ENCODE measurements around the gene SELENOO.

SELENOO gene

DNA sequence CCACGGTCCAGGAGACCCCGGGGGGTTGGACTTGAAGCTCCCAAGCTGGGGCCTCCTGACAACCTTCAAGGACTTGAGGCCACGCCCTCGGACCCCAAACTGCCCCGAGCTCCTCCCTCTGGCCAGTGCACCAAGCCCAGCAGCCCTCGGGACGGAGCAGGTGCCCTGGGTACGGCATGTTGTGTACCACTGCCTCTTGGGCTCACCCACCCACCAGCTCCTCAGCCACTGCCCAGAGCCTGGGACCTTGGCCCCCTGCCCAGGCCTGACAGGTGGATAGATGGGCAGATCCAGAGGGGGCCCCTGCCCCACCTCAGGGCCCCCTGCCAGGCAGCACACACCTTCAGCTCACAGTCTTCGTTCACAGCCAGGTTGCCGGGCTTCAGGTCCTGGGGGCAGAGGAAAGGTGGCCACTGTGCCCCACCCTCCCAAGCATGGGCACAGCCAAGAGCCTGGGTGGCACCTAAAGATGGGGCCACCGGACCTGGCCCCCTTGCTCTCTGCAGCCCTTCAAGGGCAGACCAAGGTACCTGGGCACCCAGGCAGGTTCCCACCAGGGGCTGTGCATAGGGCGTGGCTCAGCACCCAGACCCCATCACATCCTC lies 55.5 kb downstream of the SELENOO start:
- Histone ChIP-seq H3K27me3 (ENCODE audit: control insufficient read depth, insufficient read depth, low read length) (peaks cover 22% of the 10 kb centered on the region), H3K4me3 (ENCODE audit: low read length) (no peak overlapping the region), H3K9me3 (ENCODE audit: control insufficient read depth, low read length) (no peaks in the 10 kb centered on the region), H3K9ac (ENCODE audit: low read length) (no peak overlapping the region), H3K36me3 (ENCODE audit: control insufficient read depth, insufficient read depth, low read length) (no peaks in the 10 kb centered on the region), H3K4me1 (ENCODE audit: control insufficient read depth, insufficient read depth, low read length) (peaks cover 13% of the 10 kb centered on the region)

DNA sequence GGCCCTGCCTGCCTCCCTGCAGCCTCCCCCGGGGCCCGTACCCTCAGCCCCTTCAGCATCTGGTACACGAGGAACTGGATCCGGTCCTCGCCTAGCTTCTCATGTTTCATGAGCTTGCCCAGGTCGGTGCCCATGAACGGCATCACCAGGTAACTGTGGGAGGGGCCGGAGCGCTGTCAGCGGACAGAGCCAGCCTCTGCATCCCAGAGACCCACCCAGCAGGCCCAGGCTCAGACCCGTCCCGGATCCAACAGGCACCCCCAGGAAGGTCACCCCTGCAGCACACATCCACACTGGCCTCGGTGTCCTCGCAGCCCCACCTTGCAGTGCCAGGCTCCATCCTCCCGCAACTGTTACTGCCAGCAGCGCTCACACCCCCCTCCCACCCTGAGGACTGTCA lies 56.2 kb downstream of the SELENOO start:
- H3K36me3 ChIP-seq (ENCODE audit: control insufficient read depth, insufficient read depth, low read length) = no peaks in the 10 kb centered on the region
- H3K4me3 ChIP-seq (ENCODE audit: low read length) = no peak overlapping the region
- no peak overlapping the region for H3K9ac ChIP-seq (ENCODE audit: low read length)
- H3K9me3 ChIP-seq (ENCODE audit: control insufficient read depth, low read length) = no peaks in the 10 kb centered on the region
- peaks cover 23% of the 10 kb centered on the region for H3K27me3 ChIP-seq (ENCODE audit: control insufficient read depth, insufficient read depth, low read length)
- H3K4me1 ChIP-seq (ENCODE audit: control insufficient read depth, insufficient read depth, low read length) = peaks cover 8% of the 10 kb centered on the region

DNA sequence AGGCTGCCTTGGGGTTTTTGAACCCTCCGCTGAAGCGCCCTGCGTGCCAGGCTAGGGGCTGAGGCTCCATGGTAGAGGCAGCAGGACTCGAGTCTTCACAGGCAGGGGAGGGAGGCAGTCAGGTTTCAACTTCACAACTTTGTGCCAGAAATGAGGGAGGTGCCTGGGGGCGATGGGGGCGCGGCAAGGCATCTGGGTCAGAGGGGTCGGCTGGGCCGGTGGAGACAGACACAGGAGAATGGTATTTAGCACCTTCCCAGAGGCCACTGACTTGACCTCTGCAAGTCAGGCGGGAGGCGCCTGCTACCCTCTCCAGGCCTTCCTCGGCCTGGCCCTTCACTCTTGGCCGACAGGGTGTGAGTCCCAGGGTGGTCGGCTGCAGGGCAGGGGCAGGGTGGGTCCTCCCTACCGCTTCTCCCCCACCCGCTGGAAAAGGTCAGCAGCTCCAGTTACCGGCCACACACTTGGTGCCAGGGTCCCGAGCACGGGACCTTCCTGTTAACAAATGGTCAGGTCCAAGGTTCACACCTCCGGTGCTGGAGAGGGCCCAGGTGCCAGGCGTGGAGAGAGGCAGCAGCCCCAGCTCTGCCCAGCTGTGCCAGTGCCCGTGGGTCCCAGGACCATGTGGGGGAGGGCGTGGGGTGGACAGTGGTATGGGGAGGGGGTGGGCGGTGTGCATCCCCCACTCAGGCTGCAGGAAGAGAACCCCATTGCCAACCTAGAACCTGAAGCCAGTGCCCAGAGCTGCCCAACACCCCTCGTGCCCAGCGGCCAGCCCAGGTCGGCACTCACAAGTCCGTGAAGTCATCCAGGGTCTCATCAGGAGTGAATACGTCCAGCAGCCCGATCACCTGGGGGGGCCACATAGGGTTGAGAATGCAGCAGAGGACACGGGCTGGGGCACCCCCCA lies 56.9 kb downstream of the SELENOO start:
- no peak overlapping the region for H3K4me3 ChIP-seq (ENCODE audit: low read length)
- H3K9me3 ChIP-seq (ENCODE audit: control insufficient read depth, low read length) = no peaks in the 10 kb centered on the region
- no peaks in the 10 kb centered on the region for H3K36me3 ChIP-seq (ENCODE audit: control insufficient read depth, insufficient read depth, low read length)
- peaks cover 13% of the 10 kb centered on the region for H3K4me1 ChIP-seq (ENCODE audit: control insufficient read depth, insufficient read depth, low read length)
- H3K27me3 ChIP-seq (ENCODE audit: control insufficient read depth, insufficient read depth, low read length) = peaks cover 30% of the 10 kb centered on the region
- H3K9ac ChIP-seq (ENCODE audit: low read length) = no peak overlapping the region

DNA sequence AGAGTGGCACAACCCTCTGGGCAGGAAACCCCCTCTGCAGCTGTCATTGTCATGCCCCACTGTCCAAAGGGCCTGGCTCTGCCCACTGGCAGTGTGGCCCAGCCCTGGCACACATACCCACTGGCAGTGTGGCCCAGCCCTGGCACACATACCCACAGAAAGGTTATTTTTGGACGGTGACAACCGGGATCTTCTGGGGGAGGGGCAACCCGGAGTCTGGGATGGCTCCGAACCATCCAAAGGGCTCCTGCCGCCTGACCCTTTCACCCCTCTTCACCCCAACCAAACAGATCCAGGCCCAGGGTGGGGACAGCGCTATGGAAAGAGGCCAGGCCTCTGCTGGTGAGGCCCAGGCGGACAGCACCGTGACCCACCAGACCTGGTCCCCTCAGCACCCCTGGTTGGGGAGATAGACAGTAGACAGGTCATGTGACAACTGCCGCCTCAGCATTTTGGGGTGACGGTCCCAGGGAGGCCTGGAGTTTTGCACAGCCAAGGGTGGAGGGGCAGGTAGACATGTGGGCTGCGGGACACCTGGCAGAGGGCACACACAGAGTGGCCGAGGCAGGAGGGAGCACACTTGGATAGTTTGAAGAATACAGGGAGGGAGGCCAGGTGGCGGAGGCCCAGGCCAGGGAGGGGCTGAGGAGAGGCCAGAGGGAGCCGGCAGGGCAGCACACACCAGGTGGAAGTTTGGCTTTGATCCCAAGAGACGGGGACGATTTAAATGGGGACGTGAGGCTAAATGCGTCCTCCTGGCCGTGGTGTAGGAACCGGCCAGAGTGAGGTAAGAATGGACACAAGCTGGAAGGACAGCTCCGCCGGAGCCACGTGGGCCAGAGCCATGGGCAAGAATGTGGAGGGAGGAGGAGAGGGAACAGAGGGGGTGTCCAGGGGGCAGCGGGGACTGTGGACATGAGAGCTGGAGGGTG lies 57.8 kb downstream of the SELENOO start:
- Histone ChIP-seq H3K4me3 (ENCODE audit: low read length) (no peak overlapping the region), H3K9me3 (ENCODE audit: control insufficient read depth, low read length) (no peaks in the 10 kb centered on the region), H3K36me3 (ENCODE audit: control insufficient read depth, insufficient read depth, low read length) (no peaks in the 10 kb centered on the region), H3K27me3 (ENCODE audit: control insufficient read depth, insufficient read depth, low read length) (peaks cover 35% of the 10 kb centered on the region), H3K9ac (ENCODE audit: low read length) (no peak overlapping the region), H3K4me1 (ENCODE audit: control insufficient read depth, insufficient read depth, low read length) (peaks cover 16% of the 10 kb centered on the region)

DNA sequence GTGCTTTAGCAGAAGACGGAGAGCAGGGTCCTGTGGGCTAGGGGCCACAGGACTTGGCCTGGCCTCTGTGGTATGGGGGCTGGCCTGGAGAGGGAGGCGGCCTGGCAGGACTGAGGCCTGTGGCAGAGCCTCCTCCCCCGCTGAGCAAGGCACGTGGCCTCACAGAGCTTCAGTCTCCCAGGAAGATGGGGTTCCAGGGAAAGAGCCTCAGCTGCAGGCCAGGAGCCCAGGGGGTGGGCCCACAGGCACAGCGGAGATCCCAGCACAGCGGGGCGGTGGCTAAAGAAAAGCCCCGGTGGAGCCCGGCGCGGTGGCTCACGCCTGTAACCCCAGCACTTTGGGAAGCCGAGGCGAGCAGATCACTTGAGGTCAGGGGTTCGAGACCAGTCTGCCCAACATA lies 58.5 kb downstream of the SELENOO start:
- Histone ChIP-seq H3K9ac (ENCODE audit: low read length) (no peak overlapping the region), H3K36me3 (ENCODE audit: control insufficient read depth, insufficient read depth, low read length) (no peaks in the 10 kb centered on the region), H3K27me3 (ENCODE audit: control insufficient read depth, insufficient read depth, low read length) (peaks cover 37% of the 10 kb centered on the region), H3K4me1 (ENCODE audit: control insufficient read depth, insufficient read depth, low read length) (peaks cover 12% of the 10 kb centered on the region), H3K4me3 (ENCODE audit: low read length) (no peak overlapping the region), H3K9me3 (ENCODE audit: control insufficient read depth, low read length) (no peaks in the 10 kb centered on the region)

DNA sequence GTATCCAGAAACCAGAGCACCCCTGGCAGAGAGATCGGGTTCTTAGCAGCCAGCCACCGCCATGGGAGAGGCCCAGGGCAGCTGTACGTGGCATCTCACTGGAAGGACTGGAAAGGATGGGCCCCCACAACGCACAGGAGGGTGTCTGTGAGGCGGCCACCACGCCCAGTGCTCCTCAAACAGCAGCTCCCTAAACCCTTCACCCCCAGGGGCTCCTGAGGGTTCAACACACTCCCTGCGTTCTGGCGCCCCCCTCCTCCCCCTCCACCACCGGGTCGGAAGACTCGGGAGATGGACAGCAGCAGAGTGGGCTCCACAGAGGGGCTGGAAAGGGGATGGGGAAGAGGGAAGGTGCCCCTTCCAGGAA lies 59.6 kb downstream of the SELENOO start:
- Histone ChIP-seq H3K27me3 (ENCODE audit: control insufficient read depth, insufficient read depth, low read length) (peaks cover 41% of the 10 kb centered on the region), H3K36me3 (ENCODE audit: control insufficient read depth, insufficient read depth, low read length) (no peaks in the 10 kb centered on the region), H3K9me3 (ENCODE audit: control insufficient read depth, low read length) (no peaks in the 10 kb centered on the region), H3K9ac (ENCODE audit: low read length) (no peak overlapping the region), H3K4me3 (ENCODE audit: low read length) (no peak overlapping the region), H3K4me1 (ENCODE audit: control insufficient read depth, insufficient read depth, low read length) (peaks cover 12% of the 10 kb centered on the region)

DNA sequence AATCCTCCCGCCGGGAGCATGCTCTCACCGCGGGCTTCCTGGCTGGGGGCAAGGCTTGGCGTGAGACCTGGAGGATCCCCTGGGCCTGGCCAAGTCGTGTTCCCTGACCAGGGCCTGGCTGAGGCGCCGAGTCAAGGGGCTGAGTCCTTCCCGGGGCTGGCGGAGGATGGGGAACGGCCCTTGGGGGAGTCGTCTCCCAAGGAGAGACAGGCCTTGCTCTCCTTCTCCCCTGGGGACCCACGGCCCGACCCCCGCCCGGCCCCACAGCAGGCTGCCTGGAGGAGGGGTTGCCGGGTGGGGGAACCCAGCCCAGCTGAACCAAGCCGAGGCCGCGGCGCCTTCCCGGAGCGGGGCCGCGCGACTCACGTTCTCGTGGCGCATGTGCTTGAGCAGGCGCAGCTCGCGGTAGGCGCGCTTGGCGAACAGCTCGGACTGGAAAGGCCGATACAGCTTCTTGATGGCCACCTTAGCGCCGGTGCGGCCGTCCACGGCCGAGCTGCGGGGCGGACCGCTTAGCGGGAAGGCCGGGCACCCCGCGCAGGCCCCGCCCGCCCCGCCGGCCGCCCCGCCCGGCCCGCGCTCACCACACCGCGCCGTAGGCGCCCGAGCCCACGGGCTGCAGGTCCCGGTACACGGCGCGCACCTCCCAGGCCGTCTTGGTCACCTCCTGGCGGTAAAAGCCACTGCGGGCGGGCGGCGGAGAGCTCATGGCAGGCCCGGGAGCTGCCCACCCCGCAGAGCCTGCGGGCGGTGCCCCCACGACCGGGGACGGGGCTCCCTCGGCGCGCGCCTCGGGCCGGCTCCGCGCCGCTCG lies 60.2 kb downstream of the SELENOO start:
- Histone ChIP-seq H3K36me3 (ENCODE audit: control insufficient read depth, insufficient read depth, low read length) (no peaks in the 10 kb centered on the region), H3K9me3 (ENCODE audit: control insufficient read depth, low read length) (no peaks in the 10 kb centered on the region), H3K4me3 (ENCODE audit: low read length) (no peak overlapping the region), H3K27me3 (ENCODE audit: control insufficient read depth, insufficient read depth, low read length) (peaks cover 43% of the 10 kb centered on the region), H3K4me1 (ENCODE audit: control insufficient read depth, insufficient read depth, low read length) (peaks cover 12% of the 10 kb centered on the region), H3K9ac (ENCODE audit: low read length) (no peak overlapping the region)

DNA sequence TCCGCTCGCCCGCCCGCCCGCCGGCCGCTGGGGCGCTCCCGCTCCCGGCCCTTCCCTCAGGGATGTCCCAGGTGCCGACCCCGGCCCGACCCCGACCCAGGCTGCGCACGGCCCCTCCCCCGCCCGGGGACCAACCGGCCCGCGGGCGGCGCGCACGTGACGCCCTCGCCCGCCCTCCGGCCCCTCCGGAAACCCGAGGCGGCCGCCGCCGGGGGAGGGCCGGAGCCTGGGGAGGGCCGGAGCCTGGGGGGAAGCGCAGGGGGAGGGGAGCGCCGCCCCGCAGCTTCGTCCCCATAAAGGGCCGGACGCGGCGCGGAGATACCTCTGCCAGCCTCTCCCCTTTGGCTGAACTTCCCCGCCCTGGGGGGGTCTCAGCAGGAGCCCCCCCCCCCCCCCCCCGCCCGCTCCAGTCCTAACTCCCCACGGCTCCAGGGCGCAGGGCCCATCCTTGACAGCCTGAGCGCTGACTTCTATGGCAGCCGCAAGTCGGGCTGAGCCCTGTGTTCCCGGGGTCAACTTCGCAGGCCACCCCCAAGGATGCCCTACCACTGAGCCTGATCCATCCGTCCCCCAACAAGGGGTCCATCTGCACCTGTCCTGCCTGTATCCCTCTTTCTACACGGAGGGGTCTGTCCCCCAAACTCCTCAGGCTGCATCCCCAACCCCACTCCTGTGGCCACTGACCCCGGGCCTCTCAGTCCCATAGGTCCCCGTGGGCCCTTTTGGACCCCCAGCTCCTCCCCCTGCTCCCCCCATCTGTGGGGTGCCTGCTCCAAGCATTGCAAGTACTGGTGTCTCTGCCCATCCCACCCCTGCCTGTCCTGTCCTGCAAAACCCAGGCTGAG lies 61.0 kb downstream of the SELENOO start, which contains the start of gene MAPK12:
TSS of gene MAPK12 (minus strand) at position 69 of the 845 bp plus-strand sequence. CDS start 174 bp downstream, outside the sequence.
- Histone ChIP-seq H3K36me3 (ENCODE audit: control insufficient read depth, insufficient read depth, low read length) (no peaks in the 10 kb centered on the region), H3K4me1 (ENCODE audit: control insufficient read depth, insufficient read depth, low read length) (peaks cover 12% of the 10 kb centered on the region), H3K9me3 (ENCODE audit: control insufficient read depth, low read length) (no peaks in the 10 kb centered on the region), H3K4me3 (ENCODE audit: low read length) (no peak within 1 kb of the TSS), H3K27me3 (ENCODE audit: control insufficient read depth, insufficient read depth, low read length) (peaks cover 51% of the 10 kb centered on the region), H3K9ac (ENCODE audit: low read length) (no peak within 1 kb of the TSS)

DNA sequence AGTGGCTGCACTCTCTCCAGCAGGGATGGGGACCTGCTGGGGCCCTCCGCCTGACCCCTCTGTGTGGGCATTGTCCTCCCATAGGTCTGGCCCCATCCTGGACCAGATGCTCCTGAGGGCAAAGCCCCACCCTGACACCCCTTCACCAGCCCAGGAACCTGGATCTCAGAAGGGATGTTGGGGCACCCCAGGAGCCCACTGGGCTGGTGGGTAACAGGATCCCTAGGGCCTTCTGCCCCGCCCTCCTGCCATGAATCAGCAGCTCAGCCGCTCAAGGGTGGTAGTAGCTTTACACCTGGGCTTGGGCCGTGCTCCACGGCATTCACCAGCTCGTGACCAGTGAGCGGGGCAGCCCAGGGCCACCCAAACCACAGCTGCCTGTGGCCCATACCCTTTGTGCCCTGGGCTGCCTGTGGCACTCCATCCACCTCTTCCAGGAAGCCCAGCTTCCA lies 61.7 kb downstream of the SELENOO start:
- H3K36me3 ChIP-seq (ENCODE audit: control insufficient read depth, insufficient read depth, low read length) = no peaks in the 10 kb centered on the region
- H3K27me3 ChIP-seq (ENCODE audit: control insufficient read depth, insufficient read depth, low read length) = peaks cover 56% of the 10 kb centered on the region
- H3K4me1 ChIP-seq (ENCODE audit: control insufficient read depth, insufficient read depth, low read length) = peaks cover 12% of the 10 kb centered on the region
- H3K4me3 ChIP-seq (ENCODE audit: low read length) = no peak overlapping the region
- no peak overlapping the region for H3K9ac ChIP-seq (ENCODE audit: low read length)
- no peaks in the 10 kb centered on the region for H3K9me3 ChIP-seq (ENCODE audit: control insufficient read depth, low read length)

DNA sequence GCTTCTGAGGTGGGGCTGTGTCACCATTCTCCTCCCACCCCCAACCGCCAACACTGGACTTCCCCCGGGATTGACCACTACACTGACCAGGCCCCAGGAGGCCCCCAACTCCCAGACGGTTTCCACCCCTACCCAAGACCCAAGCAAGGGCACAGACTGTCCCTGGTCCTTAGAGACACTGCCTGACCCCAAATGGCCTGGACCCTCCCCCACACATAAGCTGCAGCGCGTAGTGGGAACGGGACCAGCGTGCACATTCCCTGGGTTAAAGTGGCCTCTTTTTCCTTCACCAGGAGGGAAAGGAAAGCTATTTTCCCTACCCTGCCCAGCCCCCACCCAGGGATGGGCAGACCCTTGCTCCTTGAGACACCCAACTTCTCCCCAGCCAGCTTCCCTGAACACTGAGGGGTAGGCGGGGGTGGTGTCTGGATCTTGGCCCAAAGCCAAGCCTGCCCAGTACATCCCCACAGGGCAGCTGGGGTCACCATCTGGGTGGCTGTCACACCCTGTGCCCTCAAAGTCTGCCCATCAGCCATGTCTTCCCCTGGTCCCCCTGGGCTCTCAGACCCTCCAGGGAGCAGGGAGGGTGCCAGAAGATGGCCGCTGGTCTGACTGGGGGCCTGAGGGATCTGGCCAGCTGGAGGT lies 62.3 kb downstream of the SELENOO start:
- H3K9ac ChIP-seq (ENCODE audit: low read length) = no peak overlapping the region
- H3K36me3 ChIP-seq (ENCODE audit: control insufficient read depth, insufficient read depth, low read length) = no peaks in the 10 kb centered on the region
- no peaks in the 10 kb centered on the region for H3K9me3 ChIP-seq (ENCODE audit: control insufficient read depth, low read length)
- H3K4me3 ChIP-seq (ENCODE audit: low read length) = no peak overlapping the region
- H3K4me1 ChIP-seq (ENCODE audit: control insufficient read depth, insufficient read depth, low read length) = peaks cover 15% of the 10 kb centered on the region
- H3K27me3 ChIP-seq (ENCODE audit: control insufficient read depth, insufficient read depth, low read length) = peaks cover 59% of the 10 kb centered on the region

Data from mucosa of stomach (tissue), 1 donor.